ENCODE data around the gene TLE4. TPM values are rescaled to one million over a fixed set of nuclear protein-coding genes. Genes with fewer than 3 reads are reported as not detected.

Gene TLE4
- total and polyA plus RNA-seq, 2 donors from 2014 or later = 5.5 to 35.7 TPM

DNA sequence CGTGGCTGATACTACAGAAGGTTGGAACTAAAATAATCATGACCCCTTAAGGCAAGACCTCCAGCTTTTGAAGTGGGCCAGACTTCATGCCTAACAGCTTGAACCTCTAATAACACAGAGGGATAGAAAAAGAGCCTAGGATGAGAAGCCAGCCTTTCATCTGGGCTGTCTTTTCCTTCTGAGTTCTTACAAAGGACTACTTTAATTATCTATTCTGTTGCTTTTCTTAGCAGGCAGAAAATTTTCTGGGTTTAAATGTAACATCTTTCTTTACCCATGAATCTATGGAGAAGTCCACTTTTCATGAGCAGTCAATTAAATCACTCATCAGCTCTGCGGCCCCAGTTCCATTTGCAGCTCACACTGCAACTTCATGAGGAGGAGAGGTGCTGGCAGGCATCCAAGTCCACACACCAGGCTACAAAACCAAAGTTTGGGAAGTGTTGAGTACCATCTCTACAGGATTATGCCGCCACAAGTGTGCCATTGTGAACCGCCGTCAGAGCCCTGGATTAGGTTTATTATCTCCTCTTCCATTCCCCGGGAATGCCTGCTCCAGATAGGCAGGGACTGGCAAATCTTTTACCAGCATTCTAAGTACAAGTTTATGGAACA, 192.0 kb downstream of the TLE4 start:
- H3K9me3 ChIP-seq (ENCODE audit: control insufficient read depth in 2 of 3, insufficient read depth in 1 of 3, low read length in 3 of 3) = no peaks in the 10 kb centered on the region

DNA sequence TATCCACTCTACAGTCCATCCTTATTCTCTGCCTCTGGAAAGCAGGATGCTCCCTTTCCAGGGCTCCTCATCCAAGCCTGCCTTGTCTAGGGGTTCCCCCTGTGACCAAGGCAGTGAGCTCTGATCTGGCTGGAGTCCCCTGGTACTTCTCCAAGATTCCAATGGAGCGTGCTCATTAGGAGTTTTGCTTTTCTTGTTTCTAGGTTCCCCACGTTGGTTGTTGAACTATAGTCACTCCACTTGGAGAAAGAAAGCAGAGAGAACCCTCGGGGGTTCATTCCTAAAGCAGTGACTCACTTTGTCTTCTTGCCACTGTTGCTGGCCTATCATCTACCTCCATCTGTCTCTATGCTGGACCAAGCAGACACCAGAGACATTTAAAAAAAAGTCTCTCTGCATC, 192.6 kb downstream of the TLE4 start:
- Histone ChIP-seq H3K4me1 (ENCODE audit: control insufficient read depth in 2 of 3, insufficient read depth in 2 of 3, low read depth in 1 of 3, low read length in 3 of 3) (no peaks in the 10 kb centered on the region), H3K9me3 (ENCODE audit: control insufficient read depth in 2 of 3, insufficient read depth in 1 of 3, low read length in 3 of 3) (no peaks in the 10 kb centered on the region), H3K4me3 (ENCODE audit: low read length in 3 of 3) (no peak overlapping the region), H3K9ac (ENCODE audit: low read length in 3 of 3) (no peak overlapping the region), H3K27me3 (ENCODE audit: control insufficient read depth, insufficient read depth, low read length) (no peaks in the 10 kb centered on the region), H3K36me3 (ENCODE audit: control insufficient read depth in 2 of 3, insufficient read depth in 3 of 3, low read length in 3 of 3) (no peaks in the 10 kb centered on the region), H3K27ac (ENCODE audit: low read depth in 2 of 2, low read length in 2 of 2) (no peak overlapping the region)
- intact Hi-C loops (cut with DNase I) = no loop called here
- TF ChIP-seq, protein P1, sequence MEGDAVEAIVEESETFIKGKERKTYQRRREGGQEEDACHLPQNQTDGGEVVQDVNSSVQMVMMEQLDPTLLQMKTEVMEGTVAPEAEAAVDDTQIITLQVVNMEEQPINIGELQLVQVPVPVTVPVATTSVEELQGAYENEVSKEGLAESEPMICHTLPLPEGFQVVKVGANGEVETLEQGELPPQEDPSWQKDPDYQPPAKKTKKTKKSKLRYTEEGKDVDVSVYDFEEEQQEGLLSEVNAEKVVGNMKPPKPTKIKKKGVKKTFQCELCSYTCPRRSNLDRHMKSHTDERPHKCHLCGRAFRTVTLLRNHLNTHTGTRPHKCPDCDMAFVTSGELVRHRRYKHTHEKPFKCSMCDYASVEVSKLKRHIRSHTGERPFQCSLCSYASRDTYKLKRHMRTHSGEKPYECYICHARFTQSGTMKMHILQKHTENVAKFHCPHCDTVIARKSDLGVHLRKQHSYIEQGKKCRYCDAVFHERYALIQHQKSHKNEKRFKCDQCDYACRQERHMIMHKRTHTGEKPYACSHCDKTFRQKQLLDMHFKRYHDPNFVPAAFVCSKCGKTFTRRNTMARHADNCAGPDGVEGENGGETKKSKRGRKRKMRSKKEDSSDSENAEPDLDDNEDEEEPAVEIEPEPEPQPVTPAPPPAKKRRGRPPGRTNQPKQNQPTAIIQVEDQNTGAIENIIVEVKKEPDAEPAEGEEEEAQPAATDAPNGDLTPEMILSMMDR (IDR thresholded peaks at IDR 0.05; ENCODE audit: borderline replicate concordance, extremely low read depth, insufficient read depth) = no peak
- DNase-seq = no peak
- FAIRE-seq = no peak

More for the DNA sequence above, 192.0 kb downstream of the TLE4 start:
- TF ChIP-seq, protein P1 (IDR thresholded peaks at IDR 0.05; ENCODE audit: borderline replicate concordance, extremely low read depth, insufficient read depth) = no peak
- Histone ChIP-seq H3K36me3 (ENCODE audit: control insufficient read depth in 2 of 3, insufficient read depth in 3 of 3, low read length in 3 of 3) (no peaks in the 10 kb centered on the region), H3K27me3 (ENCODE audit: control insufficient read depth, insufficient read depth, low read length) (no peaks in the 10 kb centered on the region), H3K4me3 (ENCODE audit: low read length in 3 of 3) (no peak overlapping the region), H3K27ac (ENCODE audit: low read depth in 2 of 2, low read length in 2 of 2) (no peak overlapping the region), H3K9ac (ENCODE audit: low read length in 3 of 3) (no peak overlapping the region), H3K4me1 (ENCODE audit: control insufficient read depth in 2 of 3, insufficient read depth in 2 of 3, low read depth in 1 of 3, low read length in 3 of 3) (no peaks in the 10 kb centered on the region)
- intact Hi-C loops (cut with DNase I) = no loop called here
- no peak for FAIRE-seq
- DNase-seq = no peak

DNA sequence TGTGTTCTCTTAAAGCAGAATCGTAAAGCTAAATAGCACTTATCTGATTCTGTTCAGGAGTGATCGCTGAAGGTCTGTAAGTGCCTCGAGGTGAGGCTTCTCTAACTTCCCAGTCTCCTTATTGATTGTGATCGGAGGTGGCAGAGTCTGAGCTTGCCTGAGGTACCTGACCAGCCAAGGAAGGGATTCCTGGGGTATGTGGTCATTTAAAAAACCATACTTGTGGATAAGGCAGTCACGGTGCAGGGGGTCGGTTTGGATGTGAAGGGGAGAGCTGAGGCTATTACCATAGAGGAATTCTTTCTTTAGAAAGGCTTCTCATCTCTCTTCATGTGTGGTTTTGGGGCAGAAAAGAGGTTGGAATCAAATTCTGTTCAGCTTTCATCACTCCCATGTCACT, 193.7 kb downstream of the TLE4 start:
- no peak overlapping the region for H3K4me3 ChIP-seq (ENCODE audit: low read length in 3 of 3)
- no peak for FAIRE-seq
- TF ChIP-seq, protein P1 (IDR thresholded peaks at IDR 0.05; ENCODE audit: borderline replicate concordance, extremely low read depth, insufficient read depth) = no peak
- H3K27ac ChIP-seq (ENCODE audit: low read depth in 2 of 2, low read length in 2 of 2) = no peak overlapping the region
- H3K9ac ChIP-seq (ENCODE audit: low read length in 3 of 3) = no peak overlapping the region
- DNase-seq = no peak
- H3K4me1 ChIP-seq (ENCODE audit: control insufficient read depth in 2 of 3, insufficient read depth in 2 of 3, low read depth in 1 of 3, low read length in 3 of 3) = no peaks in the 10 kb centered on the region
- H3K36me3 ChIP-seq (ENCODE audit: control insufficient read depth in 2 of 3, insufficient read depth in 3 of 3, low read length in 3 of 3) = no peaks in the 10 kb centered on the region
- intact Hi-C loops (cut with DNase I) = no loop called here
- H3K9me3 ChIP-seq (ENCODE audit: control insufficient read depth in 2 of 3, insufficient read depth in 1 of 3, low read length in 3 of 3) = no peaks in the 10 kb centered on the region
- H3K27me3 ChIP-seq (ENCODE audit: control insufficient read depth, insufficient read depth, low read length) = no peaks in the 10 kb centered on the region

DNA sequence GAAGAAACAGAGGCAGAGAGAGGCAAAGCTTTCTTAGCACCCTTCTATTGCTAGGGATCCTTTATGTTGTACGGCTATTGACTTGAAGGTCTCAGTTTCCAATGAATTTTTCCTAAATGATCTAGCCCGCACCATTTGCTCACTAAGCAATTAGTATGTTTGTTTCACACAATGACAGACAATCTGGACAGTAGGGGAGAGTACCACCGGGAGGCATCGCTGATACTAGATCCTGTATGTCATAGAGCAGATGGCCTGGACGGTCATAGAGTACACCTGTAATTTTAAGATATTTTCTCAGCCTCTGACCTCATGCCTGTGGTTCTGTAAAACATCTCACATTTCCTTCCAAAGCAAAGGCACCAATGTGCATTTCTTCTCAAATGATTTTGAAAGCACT, 194.3 kb downstream of the TLE4 start:
- no peak overlapping the region for H3K27ac ChIP-seq (ENCODE audit: low read depth in 2 of 2, low read length in 2 of 2)
- no peak for DNase-seq
- intact Hi-C loops (cut with DNase I) = no loop called here
- no peak for FAIRE-seq
- no peaks in the 10 kb centered on the region for H3K9me3 ChIP-seq (ENCODE audit: control insufficient read depth in 2 of 3, insufficient read depth in 1 of 3, low read length in 3 of 3)
- TF ChIP-seq, protein P1 (IDR thresholded peaks at IDR 0.05; ENCODE audit: borderline replicate concordance, extremely low read depth, insufficient read depth) = no peak
- H3K36me3 ChIP-seq (ENCODE audit: control insufficient read depth in 2 of 3, insufficient read depth in 3 of 3, low read length in 3 of 3) = no peaks in the 10 kb centered on the region
- H3K4me3 ChIP-seq (ENCODE audit: low read length in 3 of 3) = no peak overlapping the region
- H3K4me1 ChIP-seq (ENCODE audit: control insufficient read depth in 2 of 3, insufficient read depth in 2 of 3, low read depth in 1 of 3, low read length in 3 of 3) = no peaks in the 10 kb centered on the region
- H3K9ac ChIP-seq (ENCODE audit: low read length in 3 of 3) = no peak overlapping the region
- H3K27me3 ChIP-seq (ENCODE audit: control insufficient read depth, insufficient read depth, low read length) = no peaks in the 10 kb centered on the region
